ENCODE data around the gene CADM1. TPM values are rescaled to one million over a fixed set of nuclear protein-coding genes. Genes with fewer than 3 reads are reported as not detected.

CADM1 gene
- total and polyA plus RNA-seq, 10 of the 15 experiments (the other 5 are each of a cell fraction or from before 2014, with no cell fraction given) = 0.03 to 0.48 (median 0.15) TPM; not detected in 3

- TF ChIP-seq MYC (IDR thresholded peaks at IDR 0.05; ENCODE audit: insufficient read depth, insufficient read length, insufficient replicate concordance, low read length, severe bottlenecking) = no peak
- TF ChIP-seq SIX5 (IDR thresholded peaks at IDR 0.05; ENCODE audit: low read depth, low read length, severe bottlenecking) = no peak
Measured at GRCh38 chr11:115425816-115426215, 78.4 kb downstream of the CADM1 start (continued).

- in situ Hi-C loops (cut with MboI) = no loop called here
- WGBS (ENCODE audit: insufficient coverage, insufficient replicate concordance, low lambda C conversion rate, missing lambda C conversion rate) = 59% methylated on average over 5 of the region's 5 CpGs
Measured at GRCh38 chr11:115425250-115425649, 79.0 kb downstream of the CADM1 start.

GRCh38 chr11:115423728-115424459 is 80.3 kb downstream of the CADM1 start:
- Histone ChIP-seq H3K9me3 (replicated peaks; ENCODE audit: control insufficient read depth, insufficient read depth, low read length) (no peaks in the 10 kb centered on the region), H2AFZ (ENCODE audit: control insufficient read depth, low read depth, low read length) (no peak overlapping the region), H3K79me2 (ENCODE audit: control insufficient read depth, insufficient read depth, low read length) (no peaks in the 10 kb centered on the region), H3K27ac (ENCODE audit: control insufficient read depth, insufficient read depth) (no peak overlapping the region), H3K36me3 (ENCODE audit: control insufficient read depth in 2 of 2, insufficient read depth in 2 of 2, low read length in 1 of 2) (no peaks in the 10 kb centered on the region), H3K4me2 (ENCODE audit: control insufficient read depth, insufficient read depth) (no peak overlapping the region), H3K4me3 (no peak overlapping the region), H3K4me1 (ENCODE audit: control insufficient read depth, insufficient read depth, low read length) (no peaks in the 10 kb centered on the region), H3K9ac (ENCODE audit: control insufficient read depth, insufficient read depth, low read length) (no peak overlapping the region), H4K20me1 (ENCODE audit: control insufficient read depth, insufficient read depth) (no peaks in the 10 kb centered on the region), H3K27me3 (replicated peaks in 1 of 2; ENCODE audit: control insufficient read depth in 2 of 2, insufficient read depth in 2 of 2, low read length in 1 of 2) (no peaks in the 10 kb centered on the region; a peak in 1 of 4 replicates)
- RAD21 ChIA-PET (ENCODE audit: unreplicated experiment) = interaction anchor here (0.6 kb wide), 1 partner anchor 15 kb away, joined by 3 read pairs; no protein-coding TSS in a partner anchor
- intact Hi-C loops (cut with micrococcal nuclease; ENCODE audit: unreplicated experiment) (no loop called here), in situ Hi-C loops (cut with MboI) (no loop called here)
- POLR2A ChIA-PET = no interaction called here
- SMC1A ChIA-PET (ENCODE audit: uncharacterized antibody, unreplicated experiment) = no interaction called here
- DNase-seq (ENCODE audit: low read depth, low spot score) (no peak), ATAC-seq (no peak), FAIRE-seq (no peak)
- CTCF ChIA-PET = interaction anchor here (0.9 kb wide), 1 partner anchor 8 kb away, joined by 4 read pairs; no protein-coding TSS in a partner anchor
- WGBS (ENCODE audit: insufficient coverage, insufficient replicate concordance, low lambda C conversion rate, missing lambda C conversion rate) = 9% methylated on average over 7 of the region's 7 CpGs
- BruUV-seq (replicated peaks) = no TSS peak
- TF ChIP-seq SIN3A (IDR thresholded peaks at IDR 0.05; ENCODE audit: low read depth, low read length) (no peak), TCF7 (IDR thresholded peaks at IDR 0.05; ENCODE audit: borderline replicate concordance) (no peak), ATF2 (IDR thresholded peaks at IDR 0.05; ENCODE audit: low read length) (no peak), PAX8 (IDR thresholded peaks at IDR 0.05) (no peak), ZNF622 (IDR thresholded peaks at IDR 0.05) (no peak), E4F1 (IDR thresholded peaks at IDR 0.05; ENCODE audit: borderline replicate concordance, partially characterized antibody) (no peak), KLF5 (IDR thresholded peaks at IDR 0.05; ENCODE audit: partially characterized antibody) (no peak), RFX5 (IDR thresholded peaks at IDR 0.05; ENCODE audit: low read depth, low read length) (no peak), CBX3 (IDR thresholded peaks at IDR 0.05; ENCODE audit: borderline replicate concordance, low read depth) (no peak)

More at GRCh38 chr11:115425250-115425649, 79.0 kb downstream of the CADM1 start:
- no peak overlapping the region for H2AFZ ChIP-seq (ENCODE audit: control insufficient read depth, low read depth, low read length)
- no peak for TF ChIP-seq PML (IDR thresholded peaks at IDR 0.05; ENCODE audit: low read length)
- TF ChIP-seq KDM1A (IDR thresholded peaks at IDR 0.05; ENCODE audit: borderline replicate concordance) = no peak
- no peak for TF ChIP-seq LARP7 (IDR thresholded peaks at IDR 0.05)
- RAD21 ChIA-PET (ENCODE audit: unreplicated experiment) = no interaction called here
- ATAC-seq (no peak), FAIRE-seq (no peak), DNase-seq (ENCODE audit: low read depth, low spot score) (no peak)
- BruUV-seq (replicated peaks) = no TSS peak
- POLR2A ChIA-PET = no interaction called here
- SMC1A ChIA-PET (ENCODE audit: uncharacterized antibody, unreplicated experiment) = no interaction called here
- H3K27ac ChIP-seq (ENCODE audit: control insufficient read depth, insufficient read depth) = no peak overlapping the region
- H3K4me1 ChIP-seq (ENCODE audit: control insufficient read depth, insufficient read depth, low read length) = no peaks in the 10 kb centered on the region
- no peaks in the 10 kb centered on the region for H4K20me1 ChIP-seq (ENCODE audit: control insufficient read depth, insufficient read depth)
- H3K79me2 ChIP-seq (ENCODE audit: control insufficient read depth, insufficient read depth, low read length) = no peaks in the 10 kb centered on the region
- intact Hi-C loops (cut with micrococcal nuclease; ENCODE audit: unreplicated experiment) = no loop called here
- no peak overlapping the region for H3K4me2 ChIP-seq (ENCODE audit: control insufficient read depth, insufficient read depth)
- H3K36me3 ChIP-seq (ENCODE audit: control insufficient read depth in 2 of 2, insufficient read depth in 2 of 2, low read length in 1 of 2) = no peaks in the 10 kb centered on the region
- H3K4me3 ChIP-seq = no peak overlapping the region
- no peaks in the 10 kb centered on the region for H3K9me3 ChIP-seq (replicated peaks; ENCODE audit: control insufficient read depth, insufficient read depth, low read length)
- CTCF ChIA-PET = no interaction called here
- H3K27me3 ChIP-seq (replicated peaks in 1 of 2; ENCODE audit: control insufficient read depth in 2 of 2, insufficient read depth in 2 of 2, low read length in 1 of 2) = no peaks in the 10 kb centered on the region; a peak in 1 of 4 replicates
- H3K9ac ChIP-seq (ENCODE audit: control insufficient read depth, insufficient read depth, low read length) = no peak overlapping the region
